Right atrium auricular region (tissue), 2 donors: ENCODE data around the gene IL21R. TPM values are rescaled to one million over a fixed set of nuclear protein-coding genes. Genes with fewer than 3 reads are reported as not detected.

ENCODE experiments used
- DNase-seq: peaks from one replicate; pipeline ENCODE4 v3.0.0-alpha.2; 2019; ENCODE audit warnings: low spot score
- H3K27ac ChIP-seq, 2 donors: fragments of 200-600 bp; sonication (generic); 1 replicate in 1 of 2; 2 replicates in 1 of 2; pipeline ENCODE4 v1.5.1; 2016 to 2019
- H3K27me3 ChIP-seq, 2 donors: fragments of 200-600 bp; sonication (generic); one replicate each; pipeline versions ENCODE4 v1.5.1 to v1.6.0; 2017 to 2019
- H3K36me3 ChIP-seq: fragments of 200-600 bp; sonication (generic); one replicate; pipeline ENCODE4 v1.5.1; 2016
- H3K4me1 ChIP-seq, 2 donors: fragments of 200-600 bp; sonication (generic); one replicate each; pipeline versions ENCODE4 v1.5.1 to v1.6.0; 2017 to 2019
- H3K4me3 ChIP-seq, 2 donors: fragments of 200-600 bp; sonication (generic); 1 replicate in 1 of 2; 2 replicates in 1 of 2; pipeline ENCODE4 v1.5.1; 2017 to 2019; ENCODE audit warnings: mild to moderate bottlenecking in 1 of 2, moderate library complexity in 1 of 2
- H3K9me3 ChIP-seq, 2 donors: fragments of 200-600 bp; sonication (generic); one replicate each; pipeline ENCODE4 v1.5.1; 2019
- total RNA-seq, 2 donors: library from RNA; depleted of rRNA; stranded (reverse); fragments of >200 nt; gene quantifications; one replicate each; pipeline ENCODE4 v1.1.0, GENCODE V29; 2016
- TF ChIP-seq, protein P1 (sequence below), 2 donors: fragments of 200-600 bp; sonication (generic); IDR thresholded peaks; one replicate each; pipeline ENCODE4 v1.5.1; 2019; ENCODE audit warnings: antibody characterized with exemption in 2 of 2

IL21R gene
- total RNA-seq, 2 donors from 2014 or later = 0.07 to 1.3 TPM

DNA sequence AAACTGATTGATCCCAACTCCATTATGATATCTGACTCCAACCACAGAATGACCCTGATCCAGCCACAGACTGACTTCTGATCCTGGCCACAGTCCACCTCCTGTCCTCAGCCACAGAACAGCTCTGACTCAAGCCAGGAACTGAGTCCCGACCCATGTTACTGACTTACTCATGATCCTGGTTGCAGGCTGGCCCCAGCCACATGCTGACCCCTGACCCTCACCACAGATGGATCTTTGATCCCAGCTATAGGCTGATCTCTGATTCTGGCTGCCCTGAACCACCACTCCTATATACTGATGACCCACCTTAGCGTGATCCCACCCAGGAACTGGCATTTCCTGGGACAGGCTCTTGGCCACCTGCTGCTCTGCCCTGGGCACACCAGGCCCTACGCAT lies 32.2 kb upstream of the IL21R start:
- Histone ChIP-seq H3K27ac (no peak overlapping the region), H3K27me3 (no peaks in the 10 kb centered on the region), H3K9me3 (no peaks in the 10 kb centered on the region), H3K36me3 (no peaks in the 10 kb centered on the region), H3K4me1 (peaks cover 0 to 16% of the 10 kb centered on the region in 2 donors), H3K4me3 (no peak overlapping the region)
- TF ChIP-seq, protein P1, sequence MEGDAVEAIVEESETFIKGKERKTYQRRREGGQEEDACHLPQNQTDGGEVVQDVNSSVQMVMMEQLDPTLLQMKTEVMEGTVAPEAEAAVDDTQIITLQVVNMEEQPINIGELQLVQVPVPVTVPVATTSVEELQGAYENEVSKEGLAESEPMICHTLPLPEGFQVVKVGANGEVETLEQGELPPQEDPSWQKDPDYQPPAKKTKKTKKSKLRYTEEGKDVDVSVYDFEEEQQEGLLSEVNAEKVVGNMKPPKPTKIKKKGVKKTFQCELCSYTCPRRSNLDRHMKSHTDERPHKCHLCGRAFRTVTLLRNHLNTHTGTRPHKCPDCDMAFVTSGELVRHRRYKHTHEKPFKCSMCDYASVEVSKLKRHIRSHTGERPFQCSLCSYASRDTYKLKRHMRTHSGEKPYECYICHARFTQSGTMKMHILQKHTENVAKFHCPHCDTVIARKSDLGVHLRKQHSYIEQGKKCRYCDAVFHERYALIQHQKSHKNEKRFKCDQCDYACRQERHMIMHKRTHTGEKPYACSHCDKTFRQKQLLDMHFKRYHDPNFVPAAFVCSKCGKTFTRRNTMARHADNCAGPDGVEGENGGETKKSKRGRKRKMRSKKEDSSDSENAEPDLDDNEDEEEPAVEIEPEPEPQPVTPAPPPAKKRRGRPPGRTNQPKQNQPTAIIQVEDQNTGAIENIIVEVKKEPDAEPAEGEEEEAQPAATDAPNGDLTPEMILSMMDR (IDR thresholded peaks at IDR 0.05) = no peak
- no peak for DNase-seq

GRCh38 chr16:27370318-27370717 lies 31.7 kb upstream of the IL21R start:
- H3K4me1 ChIP-seq = peaks cover 0 to 17% of the 10 kb centered on the region in 2 donors
- no peaks in the 10 kb centered on the region for H3K27me3 ChIP-seq
- H3K36me3 ChIP-seq = no peaks in the 10 kb centered on the region
- TF ChIP-seq, protein P1 (IDR thresholded peaks at IDR 0.05) = no peak
- H3K27ac ChIP-seq = no peak overlapping the region
- H3K4me3 ChIP-seq = no peak overlapping the region
- no peaks in the 10 kb centered on the region for H3K9me3 ChIP-seq
- no peak for DNase-seq

GRCh38 chr16:27373312-27373711 lies 28.7 kb upstream of the IL21R start:
- no peak for DNase-seq
- TF ChIP-seq, protein P1 (IDR thresholded peaks at IDR 0.05) = no peak
- no peaks in the 10 kb centered on the region for H3K9me3 ChIP-seq
- H3K27me3 ChIP-seq = no peaks in the 10 kb centered on the region
- H3K36me3 ChIP-seq = no peaks in the 10 kb centered on the region
- no peak overlapping the region for H3K27ac ChIP-seq
- H3K4me1 ChIP-seq = peaks cover 0 to 4% of the 10 kb centered on the region in 2 donors
- H3K4me3 ChIP-seq = no peak overlapping the region

DNA sequence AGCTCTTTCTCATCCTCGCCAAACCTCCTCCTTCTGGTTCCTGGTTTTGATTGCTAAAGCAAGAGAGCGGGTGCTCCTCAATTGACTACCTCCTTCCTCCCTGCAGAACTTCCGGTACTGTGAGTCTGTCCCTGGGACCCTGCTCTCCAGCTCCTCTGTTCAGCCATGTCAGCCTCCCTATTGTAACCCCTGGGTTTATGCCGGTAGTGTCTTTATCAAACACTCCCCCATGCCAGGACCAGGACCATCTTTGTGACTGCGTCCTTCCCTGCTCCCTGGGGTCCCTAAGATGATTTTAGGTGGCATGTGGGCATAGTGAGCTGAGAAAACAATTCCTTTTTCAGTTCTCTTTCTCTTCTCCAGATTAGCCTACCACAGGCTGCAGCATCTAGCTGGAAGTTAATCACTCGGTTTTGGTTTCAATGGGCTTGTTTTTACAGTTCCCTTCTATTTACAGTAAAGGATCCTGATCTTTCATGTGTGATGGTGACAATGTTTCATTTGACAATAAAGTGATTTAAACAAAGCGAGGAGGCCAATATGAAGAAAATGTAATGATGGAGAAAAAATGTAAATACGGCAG lies 27.7 kb upstream of the IL21R start:
- H3K4me3 ChIP-seq = no peak overlapping the region

GRCh38 chr16:27374804-27375425 lies 27.1 kb upstream of the IL21R start:
- H3K4me3 ChIP-seq = no peak overlapping the region

More for the DNA sequence above, 27.7 kb upstream of the IL21R start:
- DNase-seq = no peak
- TF ChIP-seq, protein P1 (IDR thresholded peaks at IDR 0.05) = no peak
- Histone ChIP-seq H3K4me1 (peaks cover 0 to 4% of the 10 kb centered on the region in 2 donors), H3K36me3 (no peaks in the 10 kb centered on the region), H3K9me3 (no peaks in the 10 kb centered on the region), H3K27me3 (no peaks in the 10 kb centered on the region), H3K27ac (no peak overlapping the region)

More at GRCh38 chr16:27374804-27375425, 27.1 kb upstream of the IL21R start:
- peak; percentile 84 for DNase-seq
- H3K36me3 ChIP-seq = no peaks in the 10 kb centered on the region
- TF ChIP-seq, protein P1 (IDR thresholded peaks at IDR 0.05) = peak in 1 of 2 donors; percentile 51
- no peaks in the 10 kb centered on the region for H3K27me3 ChIP-seq
- peaks cover 0 to 4% of the 10 kb centered on the region in 2 donors for H3K4me1 ChIP-seq
- H3K9me3 ChIP-seq = no peaks in the 10 kb centered on the region
- H3K27ac ChIP-seq = no peak overlapping the region
